Common myeloid progenitor, CD34-positive (primary cell): Measurements from ENCODE around the gene GNB1.

Experiments
- CTCF ChIA-PET: fragments of 350-600 bp; sonication (Branson Sonifier 250); formaldehyde crosslinking; loops from one replicate; lab custom pipeline; 2021; ENCODE audit warnings: antibody characterized with exemption; lab: Charles Lee
- POLR2A ChIA-PET: fragments of 350-600 bp; sonication (Branson Sonifier 250); formaldehyde crosslinking; loops from one replicate; lab custom pipeline; 2021; ENCODE audit warnings: antibody characterized with exemption; lab: Charles Lee
- DNase-seq, 3 donors: peaks; one replicate each; pipeline versions ENCODE4 v3.0.0 to v3.0.0-alpha.2; 2013
- H3K27ac ChIP-seq, 2 experiments: 1 replicate in 1 of 2; 2 replicates in 1 of 2; pipeline ENCODE4 v1.7.0; 2013; ENCODE audit warnings: inconsistent platforms in 2 of 2, low read length in 2 of 2, mild to moderate bottlenecking in 2 of 2, low read depth in 1 of 2, moderate library complexity in 1 of 2; ENCODE audit not compliant: severe bottlenecking in 2 of 2, insufficient read depth in 1 of 2, poor library complexity in 1 of 2
- H3K27me3 ChIP-seq, 5 experiments: replicated peaks in 2 of 5; 1 replicate in 3 of 5; 2 replicates in 2 of 5; pipeline versions ENCODE4 v1.6.1 to v1.7.0; 2013; ENCODE audit warnings: low read length in 4 of 5, mild to moderate bottlenecking in 2 of 5, moderate library complexity in 2 of 5, inconsistent platforms in 1 of 5; ENCODE audit not compliant: insufficient read depth in 5 of 5, control insufficient read depth in 4 of 5
- H3K36me3 ChIP-seq, 4 experiments: 1 replicate in 2 of 4; 2 replicates in 2 of 4; pipeline versions ENCODE4 v1.6.1 to v1.7.0; 2013; ENCODE audit warnings: low read length in 3 of 4, control low read depth in 1 of 4, mild to moderate bottlenecking in 1 of 4; ENCODE audit not compliant: control insufficient read depth in 4 of 4, insufficient read depth in 4 of 4
- H3K4me1 ChIP-seq, 4 experiments: 1 replicate in 3 of 4; 2 replicates in 1 of 4; pipeline versions ENCODE4 v1.6.1 to v1.7.1; 2013; ENCODE audit warnings: low read length in 3 of 4, mild to moderate bottlenecking in 3 of 4, control low read depth in 1 of 4, inconsistent platforms in 1 of 4, moderate library complexity in 1 of 4; ENCODE audit not compliant: control insufficient read depth in 4 of 4, insufficient read depth in 4 of 4; ENCODE audit errors: control extremely low read depth in 1 of 4
- H3K4me3 ChIP-seq, 7 experiments: 1 replicate in 4 of 7; 2 replicates in 3 of 7; pipeline versions ENCODE4 v1.5.1 to v1.7.0; 2013; ENCODE audit warnings: mild to moderate bottlenecking in 7 of 7, low read length in 6 of 7, moderate library complexity in 6 of 7, inconsistent platforms in 2 of 7, low read depth in 2 of 7, control low read depth in 1 of 7; ENCODE audit not compliant: insufficient read depth in 4 of 7, control insufficient read depth in 1 of 7; ENCODE audit errors: extremely low read depth in 1 of 7
- H3K9me3 ChIP-seq, 5 experiments: 1 replicate in 4 of 5; 2 replicates in 1 of 5; pipeline versions ENCODE4 v1.6.1 to v1.7.1; 2013; ENCODE audit warnings: low read length in 4 of 5, mild to moderate bottlenecking in 2 of 5, inconsistent platforms in 1 of 5, low read depth in 1 of 5, moderate library complexity in 1 of 5; ENCODE audit not compliant: control insufficient read depth in 4 of 5, insufficient read depth in 2 of 5; ENCODE audit errors: control extremely low read depth in 1 of 5
- WGBS: methylation state at CpG from one replicate; pipeline ENCODE4 v1.1.5; 2013; ENCODE audit not compliant: insufficient coverage; 5-methylcytosine and 5-hydroxymethylcytosine counted together

The GNB1 gene

DNA sequence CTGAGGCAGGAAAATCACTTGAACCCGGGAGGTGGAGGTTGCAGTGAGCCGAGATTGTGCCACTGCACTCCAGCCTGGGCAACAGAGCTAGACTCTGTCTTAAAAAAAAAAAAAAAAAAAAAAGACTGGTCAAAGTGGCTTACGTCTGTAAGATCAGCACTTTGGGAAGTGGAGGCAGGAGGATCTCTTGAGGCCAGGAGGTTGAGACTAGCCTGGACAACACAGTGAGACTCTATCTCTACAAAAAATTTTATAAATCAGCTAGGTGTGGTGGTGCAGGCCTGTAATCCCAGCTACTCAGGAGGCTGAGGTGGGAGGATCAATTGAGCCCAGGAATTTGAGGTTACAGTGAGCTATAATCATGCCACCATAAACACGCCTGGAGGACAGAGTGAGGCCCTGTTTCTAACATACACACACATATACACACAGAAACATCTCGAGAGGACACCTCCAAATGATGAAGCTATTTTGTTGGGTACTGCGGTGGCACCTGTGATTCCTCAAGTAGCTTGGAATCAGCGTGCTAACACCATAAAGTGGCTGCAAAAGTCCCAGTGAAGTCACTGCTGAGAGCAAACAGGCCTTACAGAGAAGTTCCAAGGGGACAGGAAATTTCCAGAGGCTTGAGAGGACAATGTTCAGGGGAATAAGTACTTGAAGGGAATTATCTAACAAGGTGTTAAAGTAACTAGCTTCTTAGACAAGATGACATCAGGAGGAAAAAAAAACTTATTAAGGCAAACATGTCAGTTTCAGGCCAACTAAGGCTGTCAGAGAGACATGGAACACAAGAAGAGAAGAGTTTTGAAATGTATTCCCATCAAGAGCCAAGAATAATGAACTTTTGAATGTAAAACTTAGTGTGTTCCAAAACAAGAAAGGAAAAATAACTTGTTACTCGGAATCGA is 114.0 kb downstream of the GNB1 start:
- CTCF ChIA-PET: interaction anchor here (0.7 to 2.8 kb wide), 4 partner anchors 9 to 14 kb away, joined by 3 to 18 read pairs (median 3); no protein-coding TSS in a partner anchor
- WGBS: 74% methylated on average over 5 of the region's 9 CpGs

DNA sequence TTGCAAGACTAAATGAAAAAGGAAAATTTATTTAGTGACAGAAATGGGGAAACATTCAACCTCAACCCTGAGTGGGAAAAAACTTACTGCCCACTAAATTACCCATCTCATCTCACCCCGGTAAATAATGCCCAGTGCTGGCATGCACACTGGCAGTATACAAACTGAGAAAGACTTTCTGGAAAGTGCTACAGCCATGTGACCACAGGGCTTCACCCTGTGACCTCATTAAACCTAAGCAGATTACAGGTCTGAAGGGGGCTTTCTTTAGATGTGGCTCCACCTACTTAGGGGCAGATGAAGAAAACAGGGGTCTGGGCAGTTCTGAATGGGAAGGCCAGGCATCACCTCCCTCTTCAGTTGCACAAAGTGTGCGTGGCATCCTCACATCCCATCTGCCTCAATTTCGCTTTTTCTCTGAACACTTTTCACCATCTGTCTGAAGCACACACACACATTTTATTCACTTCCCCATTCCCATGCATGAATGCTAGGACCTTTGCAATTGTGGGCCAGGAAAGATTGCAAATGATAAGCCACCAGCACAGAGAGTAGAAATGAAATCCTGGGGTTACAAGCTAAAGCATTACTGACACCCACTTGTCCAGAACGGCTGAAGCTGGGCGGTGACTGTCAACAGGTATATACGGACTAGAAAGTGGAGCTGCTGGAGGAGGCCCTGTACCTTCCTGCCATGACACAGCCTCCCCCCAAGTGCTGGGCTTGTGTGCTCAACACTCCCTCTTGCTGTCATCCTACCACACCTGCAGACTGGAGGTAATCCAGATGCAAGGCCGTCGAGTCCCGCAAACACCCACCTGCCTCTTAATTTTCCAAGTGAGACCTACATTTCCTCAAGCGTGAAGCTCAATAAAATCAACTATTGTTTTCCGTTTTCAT is 115.3 kb downstream of the GNB1 start:
- H3K9me3 ChIP-seq: peaks cover 0 to 5% (median 2%) of the 10 kb centered on the region in 5 experiments
- no peaks in the 10 kb centered on the region for H3K27me3 ChIP-seq
- 82% methylated on average over 10 of the region's 11 CpGs for WGBS
- peaks cover 6 to 15% (median 11%) of the 10 kb centered on the region in 4 experiments for H3K36me3 ChIP-seq
- H3K27ac ChIP-seq: peak overlapping the region in 1 of 2 experiments; percentile 19
- peak; percentile 29 to 70 (median 64) for DNase-seq
- ChIA-PET POLR2A (interaction anchor here (0.5 to 0.9 kb wide), 3 partner anchors 8 to 110 kb away, joined by 3 to 7 read pairs (median 6); no protein-coding TSS in a partner anchor), CTCF (interaction anchor here (2.8 kb wide), 1 partner anchor 9 kb away, joined by 18 read pairs; no protein-coding TSS in a partner anchor)
- H3K4me1 ChIP-seq: peaks cover 16 to 59% (median 45%) of the 10 kb centered on the region in 4 experiments
- peak overlapping the region in 1 of 7 experiments; percentile 20 for H3K4me3 ChIP-seq

More for the DNA sequence above, 114.0 kb downstream of the GNB1 start:
- peak overlapping the region in 1 of 2 experiments; percentile 77 for H3K27ac ChIP-seq
- no peaks in the 10 kb centered on the region for H3K27me3 ChIP-seq
- peaks cover 16 to 72% (median 58%) of the 10 kb centered on the region in 4 experiments for H3K4me1 ChIP-seq
- peaks cover 2 to 8% (median 5%) of the 10 kb centered on the region in 4 experiments for H3K36me3 ChIP-seq
- no peak for DNase-seq
- H3K9me3 ChIP-seq: no peaks in the 10 kb centered on the region
- POLR2A ChIA-PET: interaction anchor here (0.9 kb wide), 1 partner anchor 9 kb away, joined by 6 read pairs; no protein-coding TSS in a partner anchor
- H3K4me3 ChIP-seq: peak overlapping the region in 5 of 7 experiments; percentile 71 to 88 (median 85)

DNA sequence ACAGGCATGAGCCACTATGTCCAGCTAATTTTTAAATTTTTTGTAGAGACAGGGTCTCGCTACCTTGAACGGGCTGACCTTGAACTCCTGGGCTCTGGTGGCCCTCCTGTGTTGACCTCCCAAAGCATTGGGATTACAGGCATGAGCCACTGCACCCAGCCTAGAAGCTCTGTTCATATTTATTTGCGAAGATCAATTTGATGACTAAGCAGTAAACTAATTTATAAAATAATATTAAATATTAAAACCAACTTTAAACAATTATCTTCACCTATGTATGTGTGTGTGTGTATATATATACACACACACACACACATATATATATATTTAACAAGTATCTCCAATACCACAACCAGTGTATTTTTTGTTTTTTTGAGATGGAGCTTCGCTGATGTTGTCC is 117.0 kb downstream of the GNB1 start:
- peaks cover 12 to 42% (median 28%) of the 10 kb centered on the region in 4 experiments for H3K4me1 ChIP-seq
- no peaks in the 10 kb centered on the region for H3K27me3 ChIP-seq
- H3K27ac ChIP-seq: no peak overlapping the region
- H3K9me3 ChIP-seq: peaks cover 0 to 8% (median 3%) of the 10 kb centered on the region in 5 experiments
- H3K4me3 ChIP-seq: no peak overlapping the region
- peaks cover 8 to 21% (median 14%) of the 10 kb centered on the region in 4 experiments for H3K36me3 ChIP-seq
- POLR2A ChIA-PET: no interaction called here
- WGBS: 89% methylated on average over 3 of the region's 4 CpGs
- no peak for DNase-seq
- CTCF ChIA-PET: no interaction called here

DNA sequence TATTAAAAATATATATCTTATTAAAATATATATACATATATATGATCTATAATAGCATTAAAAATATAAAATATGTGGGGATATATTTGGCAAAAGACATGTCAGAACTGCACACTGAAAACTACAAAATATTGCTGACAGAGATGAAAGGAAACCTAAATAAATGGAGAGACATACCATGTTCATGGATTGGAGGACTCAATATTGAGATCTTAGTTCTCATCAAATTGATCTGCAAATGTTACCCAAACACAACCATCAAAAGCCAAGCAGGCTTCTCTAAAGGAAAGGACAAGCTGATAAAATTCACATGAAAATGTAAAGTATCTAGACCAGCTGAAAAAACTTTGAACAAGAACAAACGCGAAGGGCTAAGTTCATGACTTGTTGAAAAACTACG is 119.8 kb downstream of the GNB1 start:
- Histone ChIP-seq H3K9me3 (peaks cover 0 to 8% (median 5%) of the 10 kb centered on the region in 5 experiments), H3K4me3 (peak overlapping the region in 1 of 7 experiments; percentile 2), H3K27me3 (no peaks in the 10 kb centered on the region), H3K27ac (no peak overlapping the region), H3K36me3 (peaks cover 15 to 37% (median 30%) of the 10 kb centered on the region in 4 experiments), H3K4me1 (peaks cover 4 to 18% (median 9%) of the 10 kb centered on the region in 4 experiments)
- DNase-seq: peak in 1 of 3 donors; percentile 13
- ChIA-PET POLR2A (no interaction called here), CTCF (no interaction called here)
- WGBS: 100% methylated on average over 3 of the region's 3 CpGs

DNA sequence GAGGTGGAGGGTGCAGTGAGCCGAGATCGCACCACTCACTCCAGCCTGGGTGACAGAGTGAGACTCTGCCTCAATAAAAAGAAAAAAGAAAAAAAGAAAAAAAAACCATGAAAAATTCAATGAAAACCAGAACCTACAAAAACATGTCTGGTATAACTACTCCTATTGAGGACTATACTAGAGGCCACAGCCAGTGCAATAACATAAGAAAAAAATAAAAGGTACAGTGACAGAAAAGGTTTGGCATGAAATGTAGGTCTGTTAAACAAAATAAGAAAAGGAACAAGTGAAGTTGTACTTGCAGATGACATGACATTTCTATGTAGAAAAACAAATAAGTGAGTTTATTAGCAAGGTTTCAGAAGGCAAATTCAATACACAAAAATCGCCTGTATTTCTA is 120.8 kb downstream of the GNB1 start:
- H3K9me3 ChIP-seq: peaks cover 0 to 8% (median 5%) of the 10 kb centered on the region in 5 experiments
- peaks cover 15 to 38% (median 30%) of the 10 kb centered on the region in 4 experiments for H3K36me3 ChIP-seq
- H3K27ac ChIP-seq: no peak overlapping the region
- peak in 1 of 3 donors; percentile 13 for DNase-seq
- H3K4me1 ChIP-seq: peaks cover 0 to 8% (median under 1%) of the 10 kb centered on the region in 4 experiments
- POLR2A ChIA-PET: no interaction called here
- no peaks in the 10 kb centered on the region for H3K27me3 ChIP-seq
- no peak overlapping the region for H3K4me3 ChIP-seq
- WGBS: no CpG with 5 or more reads among the region's 3 CpGs
- CTCF ChIA-PET: interaction anchor here (0.6 to 2.2 kb wide), 2 partner anchors 10 to 27 kb away, joined by 3 to 8 read pairs; no protein-coding TSS in a partner anchor

DNA sequence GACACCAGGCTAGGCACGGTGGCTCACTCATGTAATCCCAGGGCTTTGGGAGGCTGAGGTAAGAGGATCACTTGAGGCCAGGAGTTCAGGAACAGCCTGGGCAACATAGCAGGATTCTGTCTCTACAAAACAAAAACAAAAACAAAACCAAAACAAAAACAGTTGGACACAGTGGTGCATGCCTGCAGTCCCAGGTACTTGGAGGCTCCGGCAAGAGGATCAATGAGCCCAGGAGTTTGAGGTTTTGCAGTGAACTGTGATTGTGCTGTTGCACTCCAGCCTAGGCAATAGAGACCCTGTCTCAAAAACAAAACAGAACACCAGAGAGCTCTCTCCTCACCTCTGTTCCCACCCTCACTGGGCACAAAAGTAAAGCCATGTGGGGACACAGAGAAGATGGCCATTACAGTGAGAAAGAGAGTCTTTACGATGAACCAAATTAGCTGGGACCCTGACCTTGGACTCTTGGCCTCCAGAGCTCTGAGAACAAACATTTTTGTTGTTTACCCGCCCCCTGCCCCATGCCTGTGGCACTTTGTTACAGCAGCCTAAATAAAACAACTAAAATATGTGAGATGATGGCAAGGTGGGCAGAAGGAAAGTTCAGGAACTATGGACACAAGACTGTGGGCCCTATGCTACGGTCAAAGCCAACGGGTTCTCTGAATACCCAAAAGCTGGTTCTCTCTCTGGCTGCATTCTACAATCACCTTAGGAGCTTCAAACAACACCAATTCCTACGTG is 122.5 kb downstream of the GNB1 start:
- POLR2A ChIA-PET: interaction anchor here (0.7 to 1.0 kb wide), 2 partner anchors 8 to 10 kb away, joined by 3 to 6 read pairs; no protein-coding TSS in a partner anchor
- WGBS: 97% methylated on average over 4 of the region's 7 CpGs
- peaks cover 0 to 8% (median 5%) of the 10 kb centered on the region in 5 experiments for H3K9me3 ChIP-seq
- no peaks in the 10 kb centered on the region for H3K27me3 ChIP-seq
- no peak for DNase-seq
- CTCF ChIA-PET: interaction anchor here (2.2 to 5.3 kb wide), 2 partner anchors 8 to 12 kb away, joined by 8 to 18 read pairs; no protein-coding TSS in a partner anchor
- peaks cover 20 to 51% (median 39%) of the 10 kb centered on the region in 4 experiments for H3K36me3 ChIP-seq
- no peak overlapping the region for H3K27ac ChIP-seq
- no peak overlapping the region for H3K4me3 ChIP-seq
- no peaks in the 10 kb centered on the region for H3K4me1 ChIP-seq
